Measurements from ENCODE around the gene EFCAB6. TPM values are rescaled to one million over a fixed set of nuclear protein-coding genes. Genes with fewer than 3 reads are reported as not detected.

The EFCAB6 gene
- polyA plus RNA-seq, 1 donor = 0.80 TPM

DNA sequence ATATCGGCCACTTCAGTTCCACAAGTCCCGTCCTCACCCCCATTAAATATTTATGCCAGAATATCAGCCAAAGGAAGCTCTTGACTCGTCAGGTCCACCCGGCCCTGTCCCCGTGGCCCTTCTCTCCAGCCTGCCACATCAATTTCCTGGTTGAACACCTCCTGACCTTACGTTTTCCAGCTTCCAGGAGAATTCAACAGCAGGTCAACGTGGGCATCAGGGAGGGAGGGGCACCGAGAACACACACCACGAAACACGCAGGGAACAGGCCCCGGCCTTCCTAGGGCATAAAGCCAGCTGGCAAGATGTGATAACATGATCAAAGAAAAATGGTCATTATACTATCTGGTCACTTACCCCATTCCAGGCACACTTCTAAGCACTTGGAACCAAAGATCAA lies 34.9 kb upstream of the EFCAB6 start:
- DNase-seq = no peak

DNA sequence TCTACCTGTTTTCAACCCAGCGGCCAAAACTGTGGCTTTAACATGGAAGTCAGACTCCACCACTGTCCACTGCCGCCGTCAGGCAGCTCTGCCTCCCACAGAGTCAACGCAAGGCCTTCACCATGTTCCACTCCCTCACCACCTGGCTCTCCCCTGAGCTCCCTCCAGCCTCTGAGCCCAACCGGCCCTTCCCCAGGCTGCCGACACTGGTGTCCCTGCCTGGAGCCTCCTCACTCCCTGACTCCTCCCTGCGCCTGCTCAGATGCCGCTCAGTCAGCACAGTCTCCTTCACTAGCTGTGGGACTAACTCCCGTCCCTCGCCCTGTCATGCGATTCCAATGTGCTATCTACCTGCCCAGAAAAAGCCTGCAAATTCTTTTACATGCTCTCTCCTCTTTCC lies 33.9 kb upstream of the EFCAB6 start:
- DNase-seq = no peak

DNA sequence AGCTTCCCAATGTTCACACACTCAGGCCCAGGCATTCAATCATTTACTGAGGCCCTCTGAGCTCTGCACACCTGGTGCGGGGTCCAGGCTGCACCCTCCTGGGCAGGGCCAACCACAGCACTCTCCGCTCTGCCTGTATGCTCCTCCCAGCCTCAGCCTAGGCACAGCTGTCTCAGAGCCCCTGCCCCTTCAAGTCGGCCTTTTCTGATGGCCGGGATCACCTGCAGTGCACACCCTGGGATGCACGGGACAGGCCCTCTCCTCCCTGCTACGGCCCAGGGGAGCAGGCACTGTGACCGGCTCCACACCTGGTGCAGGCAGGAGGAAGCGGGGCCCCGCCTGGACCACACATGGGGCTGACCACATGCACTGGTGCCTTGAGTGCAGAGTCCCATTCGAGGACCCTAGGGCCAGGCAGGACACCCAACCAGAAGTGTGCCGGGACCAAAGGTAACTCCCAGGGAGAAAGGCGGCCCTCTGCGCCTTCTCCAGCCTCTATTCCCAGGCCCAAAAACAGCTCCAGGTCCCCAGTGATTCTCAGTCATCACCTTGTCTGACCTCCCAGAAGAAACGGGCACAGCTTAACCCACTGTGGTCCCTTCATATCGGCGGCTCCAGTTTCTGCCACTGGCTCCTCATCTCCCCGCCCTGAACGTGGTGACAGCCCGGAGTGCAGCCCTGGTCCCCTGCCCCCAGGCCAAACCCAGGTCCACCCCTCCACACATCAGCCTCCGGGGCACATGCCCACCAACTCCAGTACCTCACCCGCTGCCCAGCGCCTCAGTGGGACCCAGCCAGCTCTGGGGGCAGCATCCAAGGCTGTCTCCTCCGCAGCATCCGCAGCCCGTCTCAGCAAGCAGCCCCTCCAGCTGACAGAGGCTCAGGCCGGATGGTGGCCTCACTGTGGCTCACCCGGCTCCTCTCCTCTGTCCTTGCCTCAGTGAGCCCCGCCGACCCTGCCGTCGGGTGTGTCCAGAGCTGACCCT lies 32.7 kb upstream of the EFCAB6 start:
- DNase-seq = no peak

DNA sequence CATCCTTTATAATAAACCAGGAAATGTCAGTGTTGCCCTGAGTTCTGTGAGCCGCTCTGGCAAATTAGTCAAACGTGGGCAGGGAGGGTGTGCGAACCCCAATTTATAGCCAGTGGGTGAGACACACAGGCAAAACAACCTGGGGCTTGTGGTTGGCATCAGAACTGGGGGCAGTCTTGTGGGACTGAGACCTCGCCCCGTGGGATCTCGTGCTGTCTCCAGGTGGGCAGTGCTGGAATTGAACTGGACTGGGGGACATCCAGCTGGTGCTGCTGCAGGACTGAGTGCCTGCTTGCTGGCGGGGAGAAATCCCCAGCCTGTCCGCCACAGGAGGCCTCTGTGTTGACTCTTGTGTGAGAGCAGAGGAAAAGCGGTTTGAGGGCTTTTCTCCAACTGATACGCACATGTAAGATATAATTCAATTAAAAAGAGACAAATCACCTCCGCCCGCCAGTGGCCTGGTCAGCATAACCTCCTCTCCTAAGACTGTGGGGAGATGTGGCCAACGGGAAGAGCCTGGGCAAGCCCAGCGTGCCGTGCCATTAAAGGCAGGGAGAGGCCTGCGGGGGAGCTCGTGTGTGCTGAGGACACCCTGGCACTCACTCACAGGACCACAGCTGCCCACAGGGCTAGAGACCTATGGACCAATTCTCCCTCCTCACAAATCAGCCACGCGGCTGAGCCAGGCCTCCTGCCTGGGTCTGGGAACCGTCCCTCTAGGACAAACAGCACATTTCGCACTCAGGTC lies 31.9 kb upstream of the EFCAB6 start:
- DNase-seq = no peak

DNA sequence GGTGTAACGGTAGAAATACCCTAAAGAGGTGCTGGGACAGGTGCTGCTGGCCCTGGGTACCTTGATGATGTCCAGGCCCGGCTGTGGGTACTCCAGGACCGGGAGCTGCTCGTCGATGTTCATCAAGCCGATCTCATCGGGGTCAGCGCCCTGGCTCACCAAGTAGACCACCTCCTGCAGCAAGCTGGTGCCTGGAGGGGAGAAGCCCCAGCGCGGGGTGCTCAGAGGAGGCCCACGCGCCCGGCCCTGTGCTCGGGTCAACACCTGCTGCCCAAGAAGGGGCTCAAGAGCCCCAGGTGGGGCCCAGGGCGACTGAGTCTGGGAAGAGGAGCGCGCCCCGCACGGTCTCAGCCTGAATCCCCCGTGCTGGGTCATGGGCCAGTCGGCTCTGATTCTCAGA lies 29.6 kb upstream of the EFCAB6 start:
- DNase-seq = no peak

DNA sequence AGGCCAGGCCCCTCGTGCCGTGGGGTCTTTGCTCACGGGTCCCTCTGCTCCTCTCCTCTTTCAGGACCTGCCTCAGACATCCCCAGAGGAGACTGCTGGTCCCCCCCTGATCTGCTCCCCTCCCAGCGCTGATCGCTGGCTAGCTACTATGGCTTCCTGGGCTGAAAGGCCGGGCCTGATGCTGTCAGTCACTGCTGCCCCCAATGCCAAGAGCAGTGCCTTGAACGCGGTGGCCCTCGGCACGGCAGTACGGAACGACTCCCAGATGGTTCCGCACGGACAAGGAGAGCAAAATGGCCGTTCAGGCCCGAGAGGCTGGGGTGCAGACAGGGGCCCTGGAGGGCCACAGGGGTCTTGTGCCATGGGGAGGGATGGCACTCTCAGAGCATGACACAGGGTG lies 28.7 kb upstream of the EFCAB6 start:
- DNase-seq = no peak

DNA sequence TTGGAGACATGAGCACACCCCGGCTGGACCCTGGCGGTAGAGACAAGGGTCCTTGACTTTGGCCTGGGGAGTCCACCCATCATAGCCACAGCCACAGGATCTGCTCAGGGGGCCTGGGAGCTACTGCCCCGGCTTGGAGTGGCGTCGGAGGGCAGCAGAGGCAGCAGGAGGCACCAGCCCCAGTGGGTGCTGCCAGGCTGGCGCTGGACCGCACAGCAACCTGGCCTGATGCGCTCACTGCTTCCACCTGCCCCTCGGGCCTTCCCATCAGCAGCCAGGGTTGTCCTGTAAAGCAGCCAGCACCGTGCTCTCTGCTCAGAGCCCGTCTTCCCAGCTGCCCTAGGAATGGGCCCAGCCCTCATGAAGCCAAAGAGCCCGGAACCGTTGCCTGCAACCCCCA lies 28.3 kb upstream of the EFCAB6 start:
- DNase-seq = no peak

DNA sequence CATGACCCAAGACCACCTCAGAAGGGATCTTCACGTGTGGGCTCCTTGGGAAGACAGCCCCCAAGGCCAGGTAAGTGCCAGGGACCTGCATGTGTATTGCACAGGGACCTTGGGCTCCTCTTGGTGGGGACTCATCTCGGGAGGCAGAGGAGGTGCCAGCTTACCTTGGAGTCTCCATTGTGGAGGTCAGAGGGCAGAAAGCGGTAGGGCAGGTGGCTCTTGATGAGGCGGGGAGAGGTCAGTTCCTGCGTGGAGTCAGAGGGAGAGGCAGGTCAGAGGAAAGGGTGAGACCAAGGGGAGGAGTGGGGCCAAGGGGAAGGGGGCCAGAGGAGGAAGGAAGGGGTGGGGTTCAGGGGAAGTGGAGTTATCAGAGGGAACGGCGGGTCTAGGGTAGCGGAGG lies 27.7 kb upstream of the EFCAB6 start:
- DNase-seq = no peak

DNA sequence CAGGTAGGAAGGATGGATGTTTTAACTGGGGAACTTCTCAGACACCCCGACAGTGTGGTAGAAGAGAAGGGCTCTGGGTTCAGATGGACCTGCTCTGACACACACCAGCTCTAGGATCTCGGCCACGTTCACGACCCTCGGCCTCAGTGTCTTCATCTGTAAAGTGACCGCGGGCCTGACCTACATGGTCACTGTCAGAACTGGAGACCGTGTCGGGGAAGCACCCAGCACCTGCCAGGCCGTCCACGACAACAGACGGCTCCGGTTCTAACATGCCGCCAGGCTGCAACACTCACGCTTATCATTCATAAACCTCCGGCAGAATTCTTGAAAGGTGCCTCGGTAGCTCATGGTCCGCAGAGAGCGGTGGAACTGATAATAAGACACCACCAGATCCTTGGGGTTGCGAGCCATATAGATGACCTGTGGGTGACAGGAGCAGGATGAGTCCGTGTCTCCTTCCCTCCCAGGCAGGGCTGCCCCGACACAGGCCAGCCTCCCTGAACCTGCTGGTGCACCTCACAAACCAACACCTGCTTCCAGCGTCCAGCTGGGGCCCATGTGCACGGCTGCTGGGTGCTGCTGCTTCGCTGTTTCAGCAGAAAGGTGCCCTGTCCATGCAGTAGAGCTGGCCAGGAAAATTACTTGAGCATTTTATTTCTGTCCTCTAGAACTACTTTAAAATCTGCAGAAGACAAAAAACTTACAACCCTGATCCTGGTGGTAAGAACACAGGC lies 26.6 kb upstream of the EFCAB6 start:
- DNase-seq = no peak

DNA sequence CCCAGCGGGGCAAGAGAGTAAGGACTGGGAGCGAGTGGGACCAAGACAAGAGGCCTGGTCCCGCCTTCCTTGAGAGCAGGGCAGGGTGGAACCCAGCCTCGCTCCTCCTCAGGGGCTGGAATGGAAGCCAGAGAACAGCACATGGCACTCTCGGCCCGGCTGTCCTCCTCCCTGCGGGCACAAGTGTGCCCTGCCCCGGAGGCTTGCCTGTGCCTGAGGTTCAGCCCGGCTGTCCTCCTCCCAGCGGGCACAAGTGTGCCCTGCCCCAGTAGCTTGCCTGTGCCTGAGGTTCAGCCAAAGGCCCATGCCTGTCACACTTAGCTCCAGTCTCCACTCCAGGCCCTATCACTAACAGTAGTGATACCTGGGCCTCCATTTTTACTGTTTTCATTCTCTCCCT lies 26.1 kb upstream of the EFCAB6 start:
- DNase-seq = no peak

DNA sequence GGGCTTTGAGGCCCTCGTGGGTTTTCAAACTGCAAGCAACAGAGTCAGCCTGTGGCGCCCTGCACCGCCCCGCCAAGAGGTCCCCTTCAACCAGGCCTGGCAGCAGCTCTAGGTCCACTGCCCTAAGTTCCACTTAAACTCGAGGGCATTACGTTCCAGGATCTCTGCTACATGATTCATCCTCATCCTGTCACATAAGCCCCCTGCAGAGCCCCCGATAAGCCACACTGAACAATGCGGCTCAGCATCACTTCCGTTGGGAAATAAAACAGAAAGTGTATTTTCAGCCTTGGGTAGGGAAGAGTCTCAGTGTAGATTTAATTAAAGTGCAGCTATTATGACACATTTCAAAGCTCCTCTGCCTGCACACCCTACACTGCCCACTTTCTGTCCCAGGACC lies 25.6 kb upstream of the EFCAB6 start:
- no peak for DNase-seq

DNA sequence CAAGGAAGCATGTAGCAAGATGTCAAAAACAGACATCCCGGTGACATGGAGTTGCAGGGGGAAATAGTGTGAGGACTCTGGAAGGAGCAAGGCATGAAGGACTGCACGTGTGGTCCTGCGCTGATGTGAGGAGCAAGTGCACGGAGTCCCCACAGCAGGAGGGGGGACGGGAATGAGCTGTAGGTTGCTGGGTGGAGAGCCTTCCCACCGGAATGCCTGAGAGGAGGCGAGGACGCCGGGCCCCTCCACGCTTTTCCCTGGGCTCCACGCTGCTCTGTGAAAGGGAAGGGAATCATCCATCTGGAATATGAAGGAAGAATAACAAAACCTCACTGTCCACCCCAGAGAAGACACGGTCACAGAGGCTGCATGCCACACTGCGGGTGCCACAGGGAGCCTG lies 23.6 kb upstream of the EFCAB6 start:
- DNase-seq = no peak

DNA sequence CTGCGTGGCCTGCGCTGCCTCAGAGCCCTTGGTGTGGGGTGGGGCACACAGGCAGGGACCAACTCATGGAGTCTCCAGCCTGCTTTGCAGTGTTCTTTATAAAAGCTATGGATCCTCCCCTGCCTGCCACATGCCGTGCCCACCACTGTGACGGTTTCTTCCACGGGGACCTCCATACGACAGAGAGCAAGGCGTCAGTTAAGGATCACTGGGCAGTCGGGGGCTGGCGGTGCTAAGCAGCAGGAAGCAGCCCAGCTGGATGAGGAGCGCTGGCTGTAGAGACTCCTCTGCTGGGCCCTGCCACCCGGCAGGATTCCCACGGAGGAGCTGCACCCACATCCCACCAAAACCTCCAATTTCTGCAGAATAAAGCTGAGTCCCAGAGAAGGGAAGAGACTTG lies 23.1 kb upstream of the EFCAB6 start:
- no peak for DNase-seq

DNA sequence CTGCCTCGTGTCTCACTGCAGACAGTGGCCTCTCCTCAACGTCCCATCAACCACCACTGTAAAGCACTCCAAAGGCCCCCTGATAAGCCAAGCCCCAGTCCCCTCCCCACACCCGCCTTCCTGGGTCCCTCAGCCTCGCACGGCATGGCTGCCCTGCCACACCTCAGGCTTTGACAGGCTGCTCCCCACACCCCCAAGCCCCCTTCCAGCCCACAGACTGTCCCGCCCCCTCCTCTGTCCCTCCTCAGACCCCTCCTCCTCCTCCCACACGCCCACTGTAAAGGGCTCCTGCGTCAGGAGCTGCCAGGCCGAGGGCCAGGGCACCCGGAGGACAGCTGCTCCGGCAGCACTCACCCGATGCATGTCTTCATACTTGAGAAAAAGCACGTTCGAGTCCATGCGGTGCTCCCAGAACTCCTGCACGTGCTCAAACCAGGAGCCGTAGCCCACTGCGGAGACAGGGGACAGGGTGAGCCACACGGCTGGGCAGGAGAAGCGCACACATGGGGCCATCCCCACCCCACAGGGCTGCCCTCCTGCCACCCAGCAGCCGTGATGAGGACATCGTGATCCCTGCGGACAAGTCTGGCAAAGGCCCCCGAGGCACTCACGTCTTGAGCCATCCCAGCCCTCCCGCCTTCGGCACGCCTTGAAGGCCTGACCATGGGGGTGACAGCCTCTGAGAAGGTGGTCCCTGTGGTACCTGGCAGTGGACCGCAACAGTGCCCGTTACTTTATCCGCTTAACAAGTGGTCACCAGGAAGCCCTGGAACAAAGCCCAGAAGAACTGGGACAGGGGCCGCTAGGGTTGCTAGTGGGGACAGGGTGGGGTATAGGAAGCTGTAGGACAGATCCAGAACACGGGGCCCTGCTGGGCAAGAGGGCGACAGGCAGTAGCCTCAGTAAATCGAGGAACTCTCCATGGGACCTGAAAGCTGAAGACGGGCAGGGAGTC lies 21.5 kb upstream of the EFCAB6 start:
- DNase-seq = no peak

DNA sequence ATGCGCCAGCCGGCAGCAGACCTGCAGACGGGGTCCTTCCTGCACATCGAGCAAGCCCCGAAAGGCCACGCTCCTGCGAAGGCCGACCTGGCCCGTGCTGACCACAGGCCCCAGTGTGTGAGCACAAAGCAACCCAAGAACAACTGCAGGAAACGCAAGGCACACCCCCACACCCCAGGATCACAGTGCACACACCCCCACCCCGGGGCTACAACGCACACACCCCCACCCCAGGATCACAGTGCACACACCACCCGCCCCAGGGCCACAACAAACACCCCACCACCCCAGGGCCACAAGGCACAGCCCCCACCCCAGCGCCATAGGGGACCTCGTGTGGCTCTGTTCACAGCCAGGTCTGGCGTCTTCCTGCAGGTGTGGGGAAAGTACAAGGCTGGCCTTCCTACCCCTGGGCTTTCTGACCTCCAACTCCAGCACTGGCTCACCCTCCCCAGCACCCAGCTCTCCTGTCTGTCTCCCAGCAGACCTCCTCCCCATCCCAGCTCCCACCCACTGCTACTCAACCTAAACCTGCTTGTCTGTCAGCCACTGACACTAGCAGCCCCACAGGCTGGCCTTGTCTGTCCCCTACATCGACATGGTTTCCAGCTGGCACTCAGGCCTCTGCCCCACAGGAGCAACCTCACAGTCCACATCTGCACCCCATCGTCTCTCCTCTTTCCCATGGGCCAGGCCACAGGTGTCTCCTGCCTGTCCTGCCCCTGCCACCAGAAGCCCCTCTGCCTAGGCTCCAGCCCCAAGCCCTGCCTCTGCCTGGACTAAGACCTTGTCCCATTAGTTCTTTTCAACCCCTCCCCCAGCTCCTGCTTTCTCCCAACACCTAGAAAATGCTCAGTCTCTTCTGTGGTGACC lies 20.5 kb upstream of the EFCAB6 start:
- no peak for DNase-seq

DNA sequence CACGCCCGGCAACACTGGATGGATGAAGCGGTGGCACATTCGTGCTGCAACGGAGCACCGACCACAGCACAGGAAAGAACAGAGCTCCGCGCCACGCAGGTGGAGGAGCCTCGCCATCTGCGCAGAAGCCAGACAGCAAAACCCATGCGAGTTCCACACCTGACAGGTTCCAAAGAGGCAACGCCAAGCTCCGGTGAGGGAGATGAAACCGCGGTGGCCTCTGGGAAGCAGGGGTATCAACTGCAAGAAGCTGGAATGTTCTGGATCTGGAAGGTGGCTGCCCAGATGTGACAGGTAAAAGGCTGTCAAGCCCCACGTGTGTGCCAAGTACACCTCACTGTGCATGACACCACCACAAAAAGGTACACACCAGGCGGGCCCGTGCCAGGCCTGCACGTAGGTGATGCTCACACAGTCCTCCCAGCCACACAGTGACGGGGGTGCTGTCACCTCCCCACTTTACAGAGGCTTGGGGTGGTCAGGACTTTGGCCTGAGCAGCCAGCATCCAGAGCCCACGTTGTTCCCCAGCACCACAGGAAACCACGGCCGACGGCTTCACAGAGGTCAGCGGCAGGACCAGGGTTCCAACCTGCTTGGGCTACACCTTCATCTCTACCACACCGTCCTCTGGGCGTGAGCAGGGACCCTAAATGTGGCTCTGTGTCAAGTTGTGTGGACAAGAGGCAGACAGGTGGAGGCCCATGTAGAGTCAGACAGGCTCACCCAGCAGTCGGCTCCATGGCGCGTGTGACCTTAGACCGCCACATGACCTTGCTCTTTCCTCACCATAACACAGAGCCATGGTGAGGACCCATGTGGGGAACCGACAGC lies 19.7 kb upstream of the EFCAB6 start:
- no peak for DNase-seq

DNA sequence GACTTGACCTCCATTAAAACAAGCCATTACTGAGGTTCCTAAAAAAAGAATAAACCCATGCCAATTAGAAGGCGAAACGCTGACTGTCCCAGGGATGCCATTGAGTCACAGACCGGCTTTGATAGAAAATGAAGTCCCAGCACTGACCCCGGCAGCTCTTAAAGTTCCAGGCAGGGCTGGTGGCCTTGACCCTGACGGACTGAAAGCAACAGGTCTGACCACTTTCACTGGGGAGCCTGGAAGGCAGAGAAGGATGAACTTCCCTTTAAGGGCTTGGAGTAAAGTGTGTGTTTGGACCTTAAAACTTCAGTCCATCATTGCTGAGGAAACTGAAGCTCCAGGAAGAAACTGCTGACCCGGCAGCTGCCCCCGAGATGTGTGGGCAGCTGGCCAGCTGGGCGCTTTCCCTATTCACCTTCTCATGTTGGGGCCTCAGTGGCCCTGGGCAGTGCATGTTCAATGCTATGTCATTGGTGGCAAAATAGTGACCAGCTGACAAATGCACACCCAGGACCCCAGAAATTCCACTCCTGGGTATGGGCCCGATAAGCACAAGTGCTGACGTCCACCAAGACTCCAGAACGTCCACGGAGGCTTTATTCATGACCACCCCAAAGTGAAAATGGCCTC lies 18.9 kb upstream of the EFCAB6 start:
- no peak for DNase-seq

DNA sequence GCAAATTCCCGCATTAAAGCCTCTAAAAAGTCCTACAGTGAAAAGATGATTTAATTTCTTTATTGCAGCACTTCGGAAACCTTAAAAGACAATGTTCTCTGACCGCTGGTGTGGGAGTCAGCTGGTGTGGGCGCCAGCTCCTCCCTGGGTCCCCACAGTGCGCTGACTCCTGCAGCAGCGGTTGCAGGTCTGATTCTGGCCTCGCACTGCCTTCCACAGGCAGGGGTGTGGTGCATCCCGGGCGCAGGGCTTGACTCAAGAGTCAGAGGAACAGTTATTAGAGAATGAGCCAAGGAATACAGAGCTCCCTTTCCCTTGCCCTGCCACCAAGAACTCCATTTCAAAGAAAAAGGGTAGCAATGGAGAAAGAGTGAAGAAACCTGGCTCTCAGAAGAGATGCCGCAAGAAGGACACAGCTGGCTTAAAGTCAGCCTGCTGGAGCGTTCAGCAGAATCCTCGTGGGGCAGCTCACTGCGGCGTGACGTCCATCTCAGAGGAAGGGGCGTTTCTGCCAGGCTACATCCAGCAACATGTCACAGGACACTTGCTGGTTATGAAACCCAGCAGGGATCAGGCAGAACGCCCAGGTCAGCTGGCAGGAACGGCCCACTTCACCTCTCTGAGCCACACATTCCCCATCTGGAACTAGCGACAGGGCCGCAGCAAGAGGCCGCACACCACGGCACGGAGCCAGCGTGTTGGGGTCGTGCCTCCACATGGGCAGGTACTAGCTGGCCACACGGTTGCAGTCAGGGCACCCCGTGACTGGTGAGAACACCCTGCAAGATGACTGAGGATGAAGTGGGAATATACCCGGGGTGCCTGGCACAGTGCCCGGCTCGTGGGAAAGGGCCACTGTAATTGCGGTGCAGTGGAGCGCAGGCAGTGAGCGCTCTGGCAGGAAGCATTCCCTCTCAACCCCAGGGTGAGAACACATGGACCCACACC lies 18.1 kb upstream of the EFCAB6 start:
- DNase-seq = peak; percentile 23

Measured in hindlimb muscle (tissue), 1 donor.